Loucy (cell line): ENCODE results near the gene MICU2.

ENCODE experiments used
- CTCF ChIP-seq: fragments of 200-600 bp; sonication (generic); conservative IDR thresholded peaks from 2 replicates; pipeline ENCODE4 v1.5.1; 2014; ENCODE audit warnings: mild to moderate bottlenecking, antibody characterized with exemption, low read length
- EZH2phosphoT487 ChIP-seq: fragments of 200-600 bp; IDR thresholded peaks from 2 replicates; pipeline ENCODE4 v1.6.1; 2018; ENCODE audit warnings: antibody characterized with exemption, mild to moderate bottlenecking, moderate library complexity, borderline replicate concordance

- TF ChIP-seq CTCF, result peak; percentile 38; the same call in 1 of the 2 replicates
- no peak for TF ChIP-seq EZH2phosphoT487
Measured at GRCh38 chr13:21501686-21502085, 102.3 kb downstream of the MICU2 start.
